Muscle of leg (tissue), 11 donors: ENCODE data around the gene OAS1. TPM values are rescaled to one million over a fixed set of nuclear protein-coding genes. Genes with fewer than 3 reads are reported as not detected.

Source experiments
- DNase-seq: peaks from one replicate; pipeline ENCODE4 v3.0.0; 2013
- H3K27ac ChIP-seq: one replicate; pipeline ENCODE4 v1.5.1; 2013; ENCODE audit warnings: mild to moderate bottlenecking, low read length, control low read depth
- H3K27me3 ChIP-seq: one replicate; pipeline ENCODE4 v1.6.1; 2013; ENCODE audit warnings: low read length; ENCODE audit not compliant: control insufficient read depth, insufficient read depth
- H3K36me3 ChIP-seq: one replicate; pipeline ENCODE4 v1.6.1; 2013; ENCODE audit warnings: low read length; ENCODE audit not compliant: control insufficient read depth, insufficient read depth
- H3K4me1 ChIP-seq: one replicate; pipeline ENCODE4 v1.6.1; 2013; ENCODE audit warnings: low read length; ENCODE audit not compliant: control insufficient read depth, insufficient read depth
- H3K4me3 ChIP-seq: one replicate; pipeline ENCODE4 v1.5.1; 2013; ENCODE audit warnings: low read length, control low read depth
- H3K9me3 ChIP-seq: replicated peaks from 2 replicates; pipeline ENCODE4 v1.6.1; 2013; ENCODE audit warnings: low read depth, low read length; ENCODE audit not compliant: control insufficient read depth
- WGBS: methylation state at CpG from one replicate; pipeline ENCODE4 v1.1.5; 2013; ENCODE audit warnings: missing lambda C conversion rate; ENCODE audit not compliant: insufficient coverage; 5-methylcytosine and 5-hydroxymethylcytosine counted together
- polyA plus RNA-seq, 8 donors: library from polyadenylated mRNA; unstranded; fragments of 120-200 nt; gene quantifications; one replicate each; pipeline versions ENCODE4 v1.2.1 to v1.2.3, GENCODE V29; 2013; ENCODE audit warnings: inconsistent platforms in 1 of 8, low replicate concordance in 1 of 8; ENCODE audit not compliant: insufficient read length in 8 of 8, insufficient read depth in 1 of 8
- total RNA-seq: library from RNA; stranded (reverse); fragments of 120-200 nt; gene quantifications from one replicate; pipeline ENCODE4 v1.2.4, GENCODE V29; 2013

OAS1 gene
- total and polyA plus RNA-seq, 9 donors = 1.9 to 3.9 (median 3.2) TPM

- no peaks in the 10 kb centered on the region for H3K4me1 ChIP-seq
- no peak for DNase-seq
- peaks cover 4% of the 10 kb centered on the region for H3K9me3 ChIP-seq
- H3K36me3 ChIP-seq = peaks cover 70% of the 10 kb centered on the region
- 92% methylated on average over 5 of the region's 7 CpGs for WGBS
- H3K27me3 ChIP-seq = no peaks in the 10 kb centered on the region
- H3K4me3 ChIP-seq = no peak overlapping the region
- H3K27ac ChIP-seq = no peak overlapping the region
Observed at GRCh38 chr12:112962561-112962960, 55.8 kb downstream of the OAS1 start.

- DNase-seq = no peak
- peaks cover 77% of the 10 kb centered on the region for H3K36me3 ChIP-seq
- peaks cover 4% of the 10 kb centered on the region for H3K9me3 ChIP-seq
- no peaks in the 10 kb centered on the region for H3K27me3 ChIP-seq
- H3K27ac ChIP-seq = no peak overlapping the region
- H3K4me1 ChIP-seq = no peaks in the 10 kb centered on the region
- WGBS = 81% methylated on average over 14 of the region's 14 CpGs
- H3K4me3 ChIP-seq = no peak overlapping the region
Observed at GRCh38 chr12:112963227-112963861, 56.6 kb downstream of the OAS1 start.

GRCh38 chr12:112964067-112964670 lies 57.4 kb downstream of the OAS1 start:
- Histone ChIP-seq H3K9me3 (peaks cover 2% of the 10 kb centered on the region), H3K27ac (no peak overlapping the region), H3K4me1 (no peaks in the 10 kb centered on the region), H3K36me3 (peaks cover 82% of the 10 kb centered on the region), H3K4me3 (no peak overlapping the region), H3K27me3 (no peaks in the 10 kb centered on the region)
- DNase-seq = no peak
- WGBS = 83% methylated on average over 5 of the region's 6 CpGs

- peaks cover 90% of the 10 kb centered on the region for H3K36me3 ChIP-seq
- H3K9me3 ChIP-seq = no peaks in the 10 kb centered on the region
- H3K4me1 ChIP-seq = no peaks in the 10 kb centered on the region
- no peak overlapping the region for H3K27ac ChIP-seq
- 87% methylated on average over 3 of the region's 4 CpGs for WGBS
- H3K4me3 ChIP-seq = no peak overlapping the region
- no peak for DNase-seq
- H3K27me3 ChIP-seq = no peaks in the 10 kb centered on the region
Observed at GRCh38 chr12:112964915-112965314, 58.2 kb downstream of the OAS1 start.

- 89% methylated on average over 15 of the region's 15 CpGs for WGBS
- H3K4me1 ChIP-seq = no peaks in the 10 kb centered on the region
- no peak for DNase-seq
- no peak overlapping the region for H3K4me3 ChIP-seq
- no peak overlapping the region for H3K27ac ChIP-seq
- peaks cover 91% of the 10 kb centered on the region for H3K36me3 ChIP-seq
- no peaks in the 10 kb centered on the region for H3K9me3 ChIP-seq
- H3K27me3 ChIP-seq = no peaks in the 10 kb centered on the region
Observed at GRCh38 chr12:112965643-112966042, 58.9 kb downstream of the OAS1 start.

- Histone ChIP-seq H3K36me3 (peaks cover 83% of the 10 kb centered on the region), H3K27ac (no peak overlapping the region), H3K27me3 (no peaks in the 10 kb centered on the region), H3K4me3 (no peak overlapping the region), H3K9me3 (no peaks in the 10 kb centered on the region), H3K4me1 (peaks cover 3% of the 10 kb centered on the region)
- no peak for DNase-seq
- 75% methylated on average over 7 of the region's 9 CpGs for WGBS
Observed at GRCh38 chr12:112967306-112967705, 60.5 kb downstream of the OAS1 start.

GRCh38 chr12:112967858-112968257 lies 61.1 kb downstream of the OAS1 start:
- no peak overlapping the region for H3K4me3 ChIP-seq
- H3K9me3 ChIP-seq = no peaks in the 10 kb centered on the region
- peaks cover 3% of the 10 kb centered on the region for H3K4me1 ChIP-seq
- no peak overlapping the region for H3K27ac ChIP-seq
- 83% methylated on average over 7 of the region's 7 CpGs for WGBS
- H3K36me3 ChIP-seq = peaks cover 78% of the 10 kb centered on the region
- no peaks in the 10 kb centered on the region for H3K27me3 ChIP-seq
- DNase-seq = no peak

Other genes starting within 250 kb of the OAS1 start
- gene RPH3A, start 115.2 kb upstream of the OAS1 start, total RNA-seq = not detected
- under 1 TPM in 1 of 8 donors, not detected in 7; 0.28 TPM for gene RPH3A, start 115.2 kb upstream of the OAS1 start, polyA plus RNA-seq
- gene OAS3, start 31.5 kb downstream of the OAS1 start, total RNA-seq = 4.7 TPM
- gene OAS3, start 31.5 kb downstream of the OAS1 start, polyA plus RNA-seq = 1 to 10 TPM; 5.3 to 7.6 (median 6.6) TPM
- 1.8 TPM for gene OAS2, start 71.6 kb downstream of the OAS1 start, total RNA-seq
- gene OAS2, start 71.6 kb downstream of the OAS1 start, polyA plus RNA-seq = 1 to 10 TPM; 1.1 to 2.9 (median 2.3) TPM
- gene DTX1, start 149.8 kb downstream of the OAS1 start, total RNA-seq = 2.2 TPM
- 1 to 10 TPM; 1.7 to 5.4 (median 3.7) TPM for gene DTX1, start 149.8 kb downstream of the OAS1 start, polyA plus RNA-seq
- 0.04 TPM for gene RASAL1, start 228.8 kb downstream of the OAS1 start, total RNA-seq
- under 1 TPM in 6 of 8 donors, not detected in 2; 0.04 to 0.17 (median 0.09) TPM for gene RASAL1, start 228.8 kb downstream of the OAS1 start, polyA plus RNA-seq
- not detected for gene CFAP73, start 242.8 kb downstream of the OAS1 start, total RNA-seq
- under 1 TPM in 6 of 8 donors, not detected in 2; 0.16 to 0.47 (median 0.18) TPM for gene CFAP73, start 242.8 kb downstream of the OAS1 start, polyA plus RNA-seq